Prostate gland (tissue), 2 donors: ENCODE measurements around the gene CHORDC1. TPM values are rescaled to one million over a fixed set of nuclear protein-coding genes. Genes with fewer than 3 reads are reported as not detected.

Experiments used
- DNase-seq: peaks from one replicate; pipeline ENCODE4 v3.0.0-alpha.2; 2019; ENCODE audit warnings: low spot score
- H3K27ac ChIP-seq, 2 donors: fragments of 200-600 bp; sonication (generic); 2 replicates each; pipeline ENCODE4 v1.5.1; 2017 to 2019
- H3K27me3 ChIP-seq: fragments of 200-600 bp; sonication (generic); replicated peaks from 2 replicates; pipeline ENCODE4 v1.5.1; 2019; ENCODE audit not compliant: insufficient read depth
- H3K36me3 ChIP-seq, 2 donors: fragments of 200-600 bp; sonication (generic); 1 replicate in 1 of 2; 2 replicates in 1 of 2; pipeline versions ENCODE4 v1.5.1 to v1.8.1; 2017 to 2019
- H3K4me1 ChIP-seq: fragments of 200-600 bp; sonication (generic); replicated peaks from 2 replicates; pipeline ENCODE4 v1.5.1; 2019
- H3K4me3 ChIP-seq, 2 donors: fragments of 200-600 bp; sonication (generic); 2 replicates each; pipeline ENCODE4 v1.5.1; 2017 to 2019
- H3K9me3 ChIP-seq: fragments of 200-600 bp; sonication (generic); 2 replicates; pipeline ENCODE4 v1.5.1; 2017
- CTCF ChIP-seq, 4 experiments: fragments of 200-600 bp in 2 of 4; fragments of 450-650 bp in 2 of 4; sonication (generic) in 2 of 4; IDR thresholded peaks; 1 replicate in 3 of 4; 2 replicates in 1 of 4; pipeline ENCODE4 v1.5.1; 2016 to 2019; ENCODE audit warnings: antibody characterized with exemption in 4 of 4, mild to moderate bottlenecking in 2 of 4, moderate library complexity in 2 of 4
- POLR2A ChIP-seq: fragments of 450-650 bp; IDR thresholded peaks from one replicate; pipeline ENCODE4 v1.6.1; 2016; ENCODE audit warnings: antibody characterized with exemption, mild to moderate bottlenecking
- POLR2AphosphoS5 ChIP-seq: sonication (generic); formaldehyde crosslinking; IDR thresholded peaks from one replicate; pipeline ENCODE4 v1.6.1; 2017; ENCODE audit warnings: antibody characterized with exemption
- WGBS: methylation state at CpG from one replicate; pipeline ENCODE4 v1.1.5; 2018; 5-methylcytosine and 5-hydroxymethylcytosine counted together
- intact Hi-C: fragments of 100-400 bp; cut with DNase I; formaldehyde crosslinking; loops from one replicate; pipeline ENCODE4 v1.14.2; 2022
- total RNA-seq, 2 donors: library from RNA; depleted of rRNA; stranded (reverse); fragments of >200 nt; gene quantifications; one replicate each; pipeline ENCODE4 v1.1.0, GENCODE V29; 2016

CHORDC1 gene
- total RNA-seq, 2 donors from 2014 or later = 32.0 to 45.8 TPM

- Histone ChIP-seq H3K36me3 (no peaks in the 10 kb centered on the region), H3K4me1 (no peaks in the 10 kb centered on the region), H3K9me3 (no peaks in the 10 kb centered on the region), H3K27me3 (no peaks in the 10 kb centered on the region), H3K27ac (no peak overlapping the region), H3K4me3 (no peak overlapping the region)
- over 99% methylated on average over 3 of the region's 3 CpGs for WGBS
- TF ChIP-seq POLR2A = no peak
- intact Hi-C loops = no loop called here
- no peak for DNase-seq
Observed at GRCh38 chr11:90187839-90188238, 35.0 kb downstream of the CHORDC1 start.

- Histone ChIP-seq H3K4me1 (no peaks in the 10 kb centered on the region), H3K9me3 (no peaks in the 10 kb centered on the region), H3K4me3 (no peak overlapping the region), H3K27me3 (no peaks in the 10 kb centered on the region), H3K36me3 (no peaks in the 10 kb centered on the region), H3K27ac (no peak overlapping the region)
- no peak for TF ChIP-seq CTCF (IDR thresholded peaks at IDR 0.05)
- no peak for TF ChIP-seq POLR2A
- no peak for TF ChIP-seq POLR2AphosphoS5
- no peak for DNase-seq
- intact Hi-C loops = no loop called here
- WGBS = 85% methylated on average over 2 of the region's 2 CpGs
Observed at GRCh38 chr11:90179923-90180322, 42.9 kb downstream of the CHORDC1 start.

GRCh38 chr11:90178751-90179150, 44.1 kb downstream of the CHORDC1 start:
- 75% methylated on average over 2 of the region's 2 CpGs for WGBS
- no peak for TF ChIP-seq CTCF (IDR thresholded peaks at IDR 0.05)
- no peak for TF ChIP-seq POLR2A
- no peak for TF ChIP-seq POLR2AphosphoS5
- Histone ChIP-seq H3K9me3 (no peaks in the 10 kb centered on the region), H3K27me3 (no peaks in the 10 kb centered on the region), H3K4me1 (no peaks in the 10 kb centered on the region), H3K4me3 (no peak overlapping the region), H3K36me3 (no peaks in the 10 kb centered on the region), H3K27ac (no peak overlapping the region)
- no peak for DNase-seq
- intact Hi-C loops = no loop called here

GRCh38 chr11:90176069-90176468, 46.8 kb downstream of the CHORDC1 start:
- TF ChIP-seq POLR2AphosphoS5 (no peak), CTCF (IDR thresholded peaks at IDR 0.05) (no peak), POLR2A (no peak)
- Histone ChIP-seq H3K27me3 (no peaks in the 10 kb centered on the region), H3K4me1 (no peaks in the 10 kb centered on the region), H3K4me3 (no peak overlapping the region), H3K36me3 (no peaks in the 10 kb centered on the region), H3K9me3 (no peaks in the 10 kb centered on the region), H3K27ac (no peak overlapping the region)
- intact Hi-C loops = no loop called here
- DNase-seq = no peak
- WGBS = 95% methylated on average over 1 of the region's 1 CpG

GRCh38 chr11:90171359-90171758, 51.5 kb downstream of the CHORDC1 start:
- Histone ChIP-seq H3K4me3 (no peak overlapping the region), H3K27ac (no peak overlapping the region), H3K36me3 (no peaks in the 10 kb centered on the region), H3K4me1 (no peaks in the 10 kb centered on the region), H3K9me3 (no peaks in the 10 kb centered on the region), H3K27me3 (no peaks in the 10 kb centered on the region)
- DNase-seq = no peak
- intact Hi-C loops = no loop called here
- TF ChIP-seq CTCF (IDR thresholded peaks at IDR 0.05) (no peak), POLR2A (no peak), POLR2AphosphoS5 (no peak)
